GM19397 (cell line): ENCODE measurements around the gene ALDH5A1.

Experiments
- ATAC-seq: cut with Tn5 transposase; IDR thresholded peaks from one replicate; pipeline ENCODE4 v1.9.1; 2021; ENCODE audit warnings: mild to moderate bottlenecking, moderate library complexity; ENCODE audit not compliant: unreplicated experiment

ALDH5A1 gene

DNA sequence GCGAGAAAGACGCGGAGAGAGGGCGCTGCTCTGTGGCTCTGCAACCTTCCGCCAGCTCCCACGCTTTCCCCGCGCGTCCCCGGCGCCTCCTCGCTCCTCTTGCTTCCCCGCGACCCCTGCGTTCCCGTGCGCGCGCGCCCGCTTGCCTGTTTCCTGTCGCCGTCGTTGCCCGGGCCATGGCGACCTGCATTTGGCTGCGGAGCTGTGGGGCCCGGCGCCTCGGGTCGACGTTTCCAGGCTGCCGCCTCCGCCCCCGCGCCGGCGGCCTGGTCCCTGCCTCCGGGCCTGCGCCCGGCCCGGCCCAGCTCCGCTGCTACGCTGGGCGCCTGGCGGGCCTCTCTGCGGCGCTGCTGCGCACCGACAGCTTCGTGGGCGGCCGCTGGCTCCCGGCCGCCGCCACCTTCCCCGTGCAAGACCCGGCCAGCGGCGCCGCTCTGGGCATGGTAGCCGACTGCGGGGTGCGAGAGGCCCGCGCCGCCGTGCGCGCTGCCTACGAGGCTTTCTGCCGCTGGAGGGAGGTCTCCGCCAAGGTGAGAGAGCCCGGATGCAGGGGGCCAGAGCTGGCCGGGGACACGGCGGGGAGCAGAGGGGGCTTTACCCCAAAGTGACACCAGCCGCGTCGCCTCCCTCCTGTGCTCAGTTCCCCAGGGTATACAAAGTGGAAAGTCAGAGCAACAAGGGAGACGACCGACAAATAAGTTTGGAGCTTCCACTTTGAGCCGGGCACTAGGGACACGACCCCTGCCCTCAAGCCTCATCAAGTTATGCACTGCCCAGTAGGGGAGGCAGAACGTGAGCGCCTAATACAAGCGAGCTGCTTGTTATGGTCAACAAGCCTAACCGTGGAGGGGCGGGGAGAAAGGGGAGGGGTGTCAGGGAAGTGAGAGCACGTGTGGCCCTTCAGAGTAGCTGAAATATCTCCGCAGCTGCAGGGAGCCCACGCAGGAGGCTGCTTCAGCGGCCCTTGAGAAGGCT, at the start of gene ALDH5A1:
Gene ALDH5A1, plus strand, starts transcription at position 149 of the 975 bp plus-strand sequence. Its CDS starts 28 bp downstream, at position 177.
- ATAC-seq, result peak; percentile 70

DNA sequence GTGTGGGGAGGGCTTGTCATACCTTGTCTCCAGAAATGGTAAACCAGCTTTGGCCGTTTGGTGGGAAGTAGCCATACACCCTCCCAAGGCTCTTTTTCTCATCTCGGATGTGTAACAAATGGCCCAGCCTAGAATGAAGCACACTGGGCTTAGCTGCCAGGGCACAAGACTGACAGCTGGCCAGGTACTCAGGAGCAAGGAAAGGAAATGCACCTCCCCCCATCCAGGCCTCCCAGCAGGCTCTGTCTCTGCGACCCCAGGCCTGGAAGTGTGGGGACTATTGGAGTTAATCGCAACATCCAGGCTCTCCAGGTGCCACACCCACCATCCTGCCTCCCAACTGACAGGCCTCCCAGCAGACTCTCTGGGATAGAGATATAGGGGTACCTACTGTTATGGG, 49.1 kb upstream of the ALDH5A1 start:
- no peak for ATAC-seq

DNA sequence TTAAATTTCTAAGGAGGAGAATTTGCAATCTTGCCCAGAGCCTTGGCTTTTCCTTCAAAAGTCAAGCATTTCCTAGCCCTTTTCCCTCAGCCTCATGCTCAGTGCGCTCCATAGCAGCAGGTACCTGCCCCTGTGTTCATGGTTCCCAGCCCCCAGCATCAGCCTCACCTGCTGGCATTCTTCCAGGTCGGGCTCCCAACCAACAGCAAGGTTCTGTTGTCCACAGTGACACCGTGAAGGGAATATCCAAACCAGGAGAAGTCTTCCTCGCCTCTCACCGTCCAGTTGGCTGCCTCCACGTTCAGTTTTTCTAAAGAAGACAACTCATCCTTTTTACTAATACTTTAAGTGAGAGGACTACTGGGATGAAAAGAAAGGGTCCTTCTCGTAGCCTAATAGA, 48.1 kb upstream of the ALDH5A1 start:
- ATAC-seq, result no peak

DNA sequence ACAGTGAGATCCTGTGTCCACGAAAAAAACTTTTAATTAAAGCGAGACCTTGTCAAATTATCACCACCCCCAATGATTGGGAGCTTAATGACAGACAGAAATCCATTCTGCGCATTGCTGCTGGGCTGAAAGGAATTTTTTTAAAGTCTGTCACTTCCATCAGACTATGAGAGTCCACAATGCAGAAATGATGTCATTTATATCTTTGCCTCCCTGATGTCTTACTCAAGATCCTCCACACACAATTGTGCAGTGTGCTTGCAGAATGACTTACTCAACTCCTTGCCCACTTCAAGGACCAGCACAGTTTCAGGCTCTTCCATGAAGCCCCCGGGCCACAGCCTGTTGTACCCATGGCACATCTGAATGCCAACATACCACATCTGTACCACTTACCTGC, 46.4 kb upstream of the ALDH5A1 start:
- ATAC-seq, result no peak

DNA sequence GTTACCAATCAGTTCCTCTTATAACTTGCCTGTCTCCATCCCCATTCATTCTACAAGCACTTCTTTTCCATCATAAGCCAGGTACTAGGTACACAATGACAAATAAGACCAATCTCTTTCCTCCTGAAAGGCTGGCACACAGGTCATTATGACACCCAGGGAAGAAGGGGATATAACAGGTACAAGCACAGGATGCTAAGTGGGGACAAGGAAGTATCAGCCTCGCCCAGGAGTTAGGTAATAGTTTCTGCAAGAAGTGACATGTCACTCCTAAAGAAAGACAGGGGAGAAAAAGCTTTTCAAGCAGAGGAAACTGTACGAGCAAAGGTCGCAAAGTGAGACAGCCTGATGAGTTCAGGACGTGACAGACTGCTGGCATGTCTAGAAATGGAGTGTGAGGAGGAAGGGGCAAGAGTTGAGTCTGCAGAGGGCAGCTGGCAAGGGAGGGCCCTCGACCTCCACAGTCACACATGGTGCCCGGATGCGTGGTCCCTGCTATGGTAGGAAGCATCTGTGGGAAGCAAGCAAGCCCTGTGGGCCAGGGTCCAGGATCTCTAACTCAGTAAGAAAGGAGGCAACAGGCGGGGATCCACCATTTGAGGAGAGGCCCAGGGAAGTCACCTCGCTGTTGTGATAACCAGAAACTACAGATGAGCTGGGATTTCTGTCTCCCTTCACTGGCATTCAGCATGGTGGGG, 45.8 kb upstream of the ALDH5A1 start:
- no peak for ATAC-seq

DNA sequence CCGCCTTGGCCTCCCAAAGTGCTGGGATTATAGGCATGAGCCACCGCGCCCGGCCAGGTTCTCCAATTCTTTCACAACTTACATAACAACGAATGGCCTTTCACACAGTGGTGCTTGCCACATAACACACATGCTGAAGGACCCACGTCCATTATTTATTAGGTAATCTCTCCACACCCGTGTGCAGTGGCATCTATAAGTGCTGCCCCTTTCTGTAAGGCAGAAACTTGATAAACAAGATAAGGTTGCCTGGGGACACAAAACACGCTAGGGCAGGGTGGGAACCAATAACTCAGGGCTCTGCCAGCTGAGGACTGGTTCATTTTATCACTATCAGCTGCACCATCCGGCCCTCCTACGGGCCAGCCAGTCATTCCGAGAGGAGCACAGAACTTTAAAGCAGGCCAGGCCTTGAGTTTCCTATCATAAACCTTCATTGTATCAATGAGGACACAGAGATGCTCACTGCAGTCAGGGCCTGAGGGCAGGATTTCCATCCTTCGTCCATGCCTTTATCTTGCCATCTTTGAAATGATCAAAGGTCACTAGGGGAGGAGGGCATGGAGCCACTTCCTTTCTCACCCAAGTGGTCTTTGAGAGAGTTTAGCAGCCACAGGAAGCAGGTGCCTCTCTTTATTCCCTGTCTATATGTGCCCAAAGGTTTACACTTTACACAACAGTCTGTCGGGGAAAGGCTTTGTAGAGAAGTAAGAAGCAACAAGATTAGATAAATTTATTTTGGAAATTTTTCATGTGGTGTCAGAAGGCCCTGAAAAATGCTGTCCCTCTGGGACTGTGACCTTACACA, 43.0 kb upstream of the ALDH5A1 start:
- no peak for ATAC-seq

DNA sequence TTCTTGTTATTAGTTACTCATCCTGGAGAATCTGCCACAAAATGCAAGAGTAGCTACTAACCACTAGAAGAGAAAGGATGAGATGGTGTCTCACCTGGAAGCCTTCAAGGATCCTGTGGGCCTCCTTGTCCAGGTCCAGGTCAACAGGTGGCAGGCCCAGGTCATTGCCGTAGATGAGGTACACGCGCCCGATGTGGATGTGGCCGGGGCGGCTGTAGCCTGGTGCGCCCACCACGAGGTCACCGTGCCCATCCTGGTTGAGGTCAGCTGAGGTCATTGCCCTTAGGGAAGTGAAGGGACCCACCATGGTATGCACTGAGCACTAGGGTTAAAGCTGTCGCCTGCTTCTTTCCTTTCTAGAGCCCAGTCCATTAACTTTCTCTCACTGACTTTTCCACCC, 40.8 kb upstream of the ALDH5A1 start:
- ATAC-seq, result no peak

DNA sequence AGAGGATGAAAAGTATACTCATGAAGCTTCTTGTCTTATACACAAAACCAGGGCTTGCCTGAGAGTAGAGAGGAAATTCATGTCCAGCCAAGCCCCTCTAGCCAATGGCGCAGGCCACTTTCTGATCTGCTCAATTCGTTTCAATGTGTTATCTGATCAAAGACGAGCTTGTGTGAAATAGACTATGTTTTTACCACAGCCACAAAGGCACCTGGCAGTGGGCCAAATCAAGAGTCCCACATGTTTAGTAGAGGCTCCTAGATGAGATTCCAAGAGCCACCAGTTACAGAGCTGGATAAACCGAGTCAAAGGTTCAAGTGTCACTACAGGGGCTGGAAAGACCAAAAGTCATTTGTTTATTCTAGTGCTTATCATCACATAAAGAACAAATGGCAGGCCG, 40.3 kb upstream of the ALDH5A1 start:
- no peak for ATAC-seq

DNA sequence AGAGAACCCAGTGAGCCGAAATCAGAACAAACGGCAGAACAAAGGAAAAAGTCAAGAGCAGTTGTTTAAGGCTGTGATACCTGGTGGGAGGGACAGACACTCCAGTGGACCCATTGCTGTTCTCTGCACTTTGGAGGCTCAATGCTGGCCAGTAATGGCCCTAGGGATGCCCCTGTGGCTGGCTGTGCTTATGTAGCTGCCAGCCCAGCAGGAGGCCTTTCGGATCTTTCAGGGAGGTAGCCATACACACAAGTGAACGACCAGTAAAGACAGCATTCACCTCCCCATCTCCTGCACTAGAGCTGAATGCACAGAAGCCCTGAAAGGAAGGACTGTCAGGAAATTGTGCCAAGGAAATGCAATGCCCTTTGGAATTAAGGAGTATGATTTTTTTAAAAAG, 39.7 kb upstream of the ALDH5A1 start:
- ATAC-seq, result no peak

DNA sequence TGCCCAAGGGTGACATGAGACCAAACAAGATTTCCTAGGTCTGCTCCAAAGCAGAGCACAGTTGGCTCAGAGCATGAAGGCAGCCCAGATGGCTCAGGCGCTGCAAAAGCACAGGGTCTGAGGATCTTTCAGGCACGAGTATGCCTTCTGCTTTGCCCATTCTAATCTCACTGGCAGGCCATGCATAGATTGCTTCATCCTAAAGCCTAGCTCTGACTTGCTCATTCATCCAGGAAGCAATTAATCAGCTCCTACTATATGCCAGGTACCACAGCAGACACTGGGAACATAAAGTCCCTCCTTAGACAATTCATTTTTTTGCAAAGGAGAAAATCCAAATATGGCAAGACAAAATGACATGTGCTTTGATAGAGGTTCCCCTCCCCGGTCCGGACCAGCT, 36.6 kb upstream of the ALDH5A1 start:
- no peak for ATAC-seq

DNA sequence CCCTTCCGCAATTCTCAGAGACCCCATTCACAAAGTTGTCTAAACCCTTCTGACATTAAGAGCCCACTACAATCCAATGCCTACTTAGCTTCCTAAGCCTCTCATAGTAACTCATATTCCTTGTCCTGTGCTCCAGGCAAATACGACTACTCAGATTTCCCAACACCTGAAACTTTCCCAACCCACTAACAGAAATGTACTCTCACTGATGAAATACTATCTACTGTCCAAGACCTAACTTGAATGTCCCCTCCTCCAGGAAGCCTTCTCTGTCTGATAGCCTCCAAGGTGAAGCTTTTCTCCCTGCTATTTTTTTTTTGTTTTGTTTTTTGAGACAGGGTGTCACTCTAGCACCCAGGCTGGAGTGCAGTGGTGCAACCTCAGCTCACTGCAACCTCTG, 35.8 kb upstream of the ALDH5A1 start:
- ATAC-seq, result no peak

DNA sequence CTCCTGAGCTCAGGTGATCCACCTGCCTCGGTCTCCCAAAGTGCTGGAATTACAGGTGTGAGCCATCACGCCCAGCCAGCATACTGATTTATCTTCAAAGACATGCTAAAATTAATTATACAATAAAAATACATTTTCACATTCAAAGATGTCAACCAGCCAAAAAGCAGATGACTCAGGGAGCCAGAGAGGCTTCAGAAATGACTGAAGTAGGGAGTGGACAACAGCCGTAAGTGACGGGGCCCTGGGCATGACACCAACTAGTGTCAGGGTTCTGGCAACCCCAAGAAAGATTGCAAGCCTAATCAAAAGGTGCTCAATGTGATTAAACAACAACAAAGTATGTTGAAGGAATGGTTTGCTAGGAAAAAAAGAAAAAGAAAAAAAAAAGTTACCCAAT, 33.8 kb upstream of the ALDH5A1 start:
- no peak for ATAC-seq

- ATAC-seq, result no peak
Observed at GRCh38 chr6:24464253-24465038, 30.3 kb upstream of the ALDH5A1 start.

GRCh38 chr6:24469811-24470210, 25.0 kb upstream of the ALDH5A1 start:
- no peak for ATAC-seq

GRCh38 chr6:24472181-24472580, 22.6 kb upstream of the ALDH5A1 start:
- no peak for ATAC-seq

DNA sequence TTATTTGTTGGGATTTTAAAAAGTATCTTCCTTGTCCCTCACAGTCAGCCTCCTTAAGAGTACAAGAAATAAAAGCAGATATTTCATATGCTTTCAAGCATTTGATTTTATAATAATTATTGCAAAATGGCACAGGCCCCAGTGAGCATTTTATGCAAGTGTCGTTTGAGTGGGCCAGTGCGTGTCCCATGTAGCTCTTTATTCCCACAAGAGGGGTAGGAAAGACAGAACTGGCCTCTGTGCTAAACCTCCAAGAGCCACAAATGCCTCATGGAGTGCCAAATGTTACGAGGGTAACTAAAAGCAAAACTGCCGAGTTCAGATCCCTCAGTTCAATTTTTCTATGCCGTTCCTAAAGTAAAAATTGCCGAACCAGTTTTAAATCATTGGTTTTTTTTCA, 18.1 kb upstream of the ALDH5A1 start:
- no peak for ATAC-seq

DNA sequence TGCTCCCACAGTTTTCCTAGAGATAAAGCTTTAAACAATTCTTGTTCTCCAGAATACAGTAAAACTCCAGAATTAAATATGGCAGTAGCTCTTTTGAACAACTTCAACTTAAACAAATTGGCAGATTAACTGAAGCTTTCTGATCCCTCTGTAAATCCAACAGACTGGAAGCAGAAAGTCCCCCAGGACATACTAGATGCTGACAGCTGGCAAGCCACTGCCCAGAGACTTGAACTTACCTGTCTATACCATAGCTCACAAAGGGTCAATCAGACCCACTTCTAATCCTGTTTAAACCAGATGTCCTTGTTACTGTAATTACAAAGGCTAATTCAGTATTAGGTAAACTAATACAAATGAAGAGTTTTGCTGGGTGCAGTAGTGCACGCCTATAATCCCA, 17.7 kb upstream of the ALDH5A1 start:
- ATAC-seq, result no peak

- no peak for ATAC-seq
Observed at GRCh38 chr6:24478903-24479302, 15.9 kb upstream of the ALDH5A1 start.

DNA sequence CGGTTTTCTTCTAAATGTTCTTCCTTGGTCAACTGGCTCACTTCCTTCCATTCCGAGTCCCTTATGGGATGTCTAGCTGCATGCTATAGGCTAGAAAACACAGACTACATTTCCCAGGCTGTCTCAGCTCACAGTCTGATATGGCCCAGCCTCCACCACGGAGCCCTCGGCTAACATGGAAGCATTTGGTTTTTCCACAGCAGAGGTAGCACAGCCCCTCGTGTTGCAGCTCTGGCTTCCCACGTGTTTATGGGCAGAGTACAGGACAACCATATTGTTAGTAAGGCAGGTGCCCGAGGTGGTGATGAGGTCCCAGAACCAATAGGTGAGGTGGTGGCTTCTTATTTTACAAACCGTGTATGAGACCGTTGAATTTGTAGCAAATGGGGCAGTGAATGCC, 14.1 kb upstream of the ALDH5A1 start:
- ATAC-seq, result no peak

DNA sequence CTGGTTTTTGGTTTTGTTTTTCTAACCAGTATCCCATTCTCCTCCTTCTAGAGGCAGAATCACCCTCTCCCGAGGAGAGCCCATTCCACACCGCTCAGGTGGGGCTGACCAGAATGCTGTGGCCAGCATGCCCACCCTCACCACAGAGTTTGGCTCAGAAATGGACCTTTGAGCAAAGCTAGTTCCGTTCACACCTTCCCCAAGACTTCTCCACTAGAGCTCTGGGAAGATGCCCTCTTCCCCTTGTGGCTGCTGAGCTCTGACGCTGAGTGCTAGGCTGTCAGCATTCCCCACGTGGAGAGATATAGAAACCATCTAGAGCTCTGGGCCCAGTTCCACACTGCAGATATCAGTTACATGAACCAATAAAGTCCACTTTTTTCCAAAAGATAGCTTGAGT, 13.3 kb upstream of the ALDH5A1 start:
- no peak for ATAC-seq
